Activated CD8-positive, alpha-beta memory T cell treated with anti-CD3 and anti-CD28 coated beads, Interleukin-2, amount 50 U/mL, for 4 hours (primary cell): ENCODE measurements around the gene TMEM43.
A peak's percentile ranks its signal among the peaks of the same experiment; 100 is the strongest.
"Not testable (repeated sequence)": the region's sequence is repeated elsewhere in the genome, so short reads cannot be mapped to it uniquely, and the experiment has no call there.

ENCODE experiments used
- DNase-seq: peaks from one replicate; pipeline ENCODE4 v3.0.0-alpha.2; 2020

TMEM43 gene, protein sequence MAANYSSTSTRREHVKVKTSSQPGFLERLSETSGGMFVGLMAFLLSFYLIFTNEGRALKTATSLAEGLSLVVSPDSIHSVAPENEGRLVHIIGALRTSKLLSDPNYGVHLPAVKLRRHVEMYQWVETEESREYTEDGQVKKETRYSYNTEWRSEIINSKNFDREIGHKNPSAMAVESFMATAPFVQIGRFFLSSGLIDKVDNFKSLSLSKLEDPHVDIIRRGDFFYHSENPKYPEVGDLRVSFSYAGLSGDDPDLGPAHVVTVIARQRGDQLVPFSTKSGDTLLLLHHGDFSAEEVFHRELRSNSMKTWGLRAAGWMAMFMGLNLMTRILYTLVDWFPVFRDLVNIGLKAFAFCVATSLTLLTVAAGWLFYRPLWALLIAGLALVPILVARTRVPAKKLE

DNA sequence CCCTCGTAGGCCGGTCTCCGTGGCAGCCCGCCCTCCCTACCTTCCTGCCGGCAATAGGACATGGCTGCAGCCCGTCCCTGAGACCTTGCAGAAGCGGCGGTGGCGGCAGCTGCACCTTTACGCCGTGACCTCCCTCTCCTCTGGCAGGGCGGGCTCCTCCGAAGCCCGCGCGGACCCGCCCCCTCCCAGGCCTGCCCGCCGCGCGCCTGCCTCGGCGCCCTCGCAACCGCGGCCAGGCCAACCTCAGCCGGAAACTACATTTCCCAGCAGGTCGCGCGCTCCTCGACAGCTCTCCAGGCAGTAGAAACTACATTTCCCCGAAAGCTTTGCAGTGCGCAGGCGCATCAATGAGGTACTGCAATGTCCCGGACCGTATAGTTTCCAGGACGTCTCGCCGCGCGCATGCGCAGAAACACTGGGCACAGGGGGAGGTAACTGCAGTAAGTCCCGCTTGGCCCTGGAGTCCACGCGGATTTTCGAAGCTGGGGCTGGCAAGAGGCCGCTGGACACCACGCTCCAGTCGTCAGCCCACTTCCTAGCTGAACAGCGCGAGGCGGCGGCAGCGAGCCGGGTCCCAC is at the start of gene TMEM43, which contains the start of gene CHCHD4:
Gene TMEM43, plus strand, starts transcription at position 438 of the 578 bp plus-strand sequence. CDS start 142 bp downstream, outside the sequence.
Gene CHCHD4, minus strand, starts transcription at position 256 of the 578 bp plus-strand sequence. Its CDS starts 194 bp downstream, at position 62.
- DNase-seq: peak; percentile 98

DNA sequence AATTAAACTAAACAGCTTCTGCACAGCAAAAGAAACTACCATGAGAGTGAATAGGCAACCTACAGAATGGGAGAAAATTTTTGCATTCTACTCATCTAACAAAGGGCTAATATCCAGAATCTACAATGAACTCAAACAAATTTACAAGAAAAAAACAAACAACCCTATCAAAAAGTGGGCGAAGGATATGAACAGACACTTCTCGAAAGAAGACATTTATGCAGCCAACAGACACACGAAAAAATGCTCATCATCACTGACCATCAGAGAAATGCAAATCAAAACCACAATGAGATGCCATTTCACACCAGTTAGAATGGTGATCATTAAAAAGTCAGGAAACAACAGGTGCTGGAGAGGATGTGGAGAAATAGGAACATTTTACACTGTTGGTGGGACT is 49.6 kb upstream of the TMEM43 start:
- not testable (repeated sequence) for DNase-seq

GRCh38 chr3:14077310-14077709 is 47.5 kb upstream of the TMEM43 start:
- no peak for DNase-seq

DNA sequence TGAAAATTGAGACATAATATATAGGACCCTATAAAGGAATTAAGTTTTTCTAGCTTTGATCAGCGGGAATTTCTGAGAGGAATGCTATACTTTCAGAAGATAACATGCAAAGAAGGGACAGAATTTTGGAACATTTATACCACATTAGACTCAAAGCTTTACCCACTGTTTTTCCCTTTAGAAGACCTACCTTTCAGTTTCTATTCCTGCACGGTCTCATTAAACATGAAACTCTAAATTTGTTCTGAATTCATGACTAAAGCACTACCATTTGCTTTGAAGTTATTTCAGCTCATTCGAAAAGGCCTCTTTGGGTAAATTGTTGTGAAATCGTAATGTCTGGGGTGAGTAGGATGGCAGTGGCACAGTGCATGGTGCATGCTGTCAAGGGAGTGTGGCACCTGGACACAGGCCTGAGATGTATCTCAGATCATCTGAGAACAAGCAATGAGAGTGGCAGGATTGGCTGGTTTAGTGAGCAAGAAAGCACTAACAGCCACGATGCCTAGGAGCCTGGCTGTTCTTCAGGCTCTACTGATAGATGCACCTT is 42.7 kb upstream of the TMEM43 start:
- DNase-seq: no peak

DNA sequence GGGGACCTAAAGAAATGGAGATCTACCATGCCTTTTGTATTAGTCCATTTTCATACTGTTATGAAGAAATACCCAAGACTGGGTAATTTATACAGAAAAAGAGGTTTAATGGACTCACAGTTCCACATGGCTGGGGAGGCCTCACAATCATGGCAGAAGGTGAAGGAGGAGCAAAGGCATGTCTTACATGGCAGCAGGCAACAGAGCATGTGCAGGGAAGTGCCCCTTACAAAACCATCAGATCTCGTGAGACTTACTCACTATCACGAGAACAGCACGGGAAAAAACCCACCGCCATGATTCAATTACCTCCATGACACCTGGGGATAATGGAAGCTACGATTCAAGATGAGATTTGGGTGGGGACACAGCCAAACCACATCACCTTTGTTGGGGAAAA is 37.4 kb upstream of the TMEM43 start:
- not testable (repeated sequence) for DNase-seq

- not testable (repeated sequence) for DNase-seq
Observed at GRCh38 chr3:14091959-14092358, 32.9 kb upstream of the TMEM43 start.

DNA sequence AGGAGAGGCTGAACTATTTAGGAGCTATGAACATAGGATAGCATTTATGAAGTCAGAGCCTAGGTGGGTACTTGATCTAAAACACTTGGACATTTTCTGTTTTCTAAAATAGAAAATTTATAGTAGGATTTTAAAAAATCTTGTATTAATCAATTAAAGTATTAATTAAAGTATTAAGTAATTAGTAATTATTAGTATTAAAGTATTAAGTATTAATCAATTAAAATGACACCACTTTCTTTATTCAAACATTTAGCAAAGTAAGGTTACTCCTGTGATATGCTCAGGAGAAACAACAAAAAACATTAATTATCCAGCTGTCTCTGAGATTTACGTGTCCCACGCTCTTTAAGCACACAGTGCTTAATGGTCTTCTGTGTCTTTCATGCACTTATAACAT is 32.4 kb upstream of the TMEM43 start:
- no peak for DNase-seq

GRCh38 chr3:14093831-14094230 is 31.0 kb upstream of the TMEM43 start:
- no peak for DNase-seq

- no peak for DNase-seq
Observed at GRCh38 chr3:14096742-14097141, 28.1 kb upstream of the TMEM43 start.

GRCh38 chr3:14097616-14098391 is 27.0 kb upstream of the TMEM43 start:
- DNase-seq: no peak

DNA sequence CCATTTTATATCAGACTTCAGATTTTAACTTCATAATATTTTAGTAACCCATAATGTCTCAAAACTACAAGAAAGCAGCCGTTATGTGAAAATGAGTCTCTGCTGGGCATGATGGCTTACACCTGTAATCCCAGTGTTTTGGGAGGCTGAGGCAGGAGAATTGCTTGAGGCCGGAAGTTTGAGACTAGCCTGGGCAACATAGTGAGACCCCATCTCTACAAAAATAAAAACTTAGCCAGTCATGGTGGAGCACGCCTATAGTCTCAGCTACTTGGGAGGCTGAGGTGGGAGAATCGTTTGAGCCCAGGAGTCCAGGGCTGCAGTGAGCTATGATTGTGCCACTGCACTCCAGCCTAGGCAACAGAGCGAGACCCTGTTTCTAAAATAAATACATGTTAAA is 15.0 kb upstream of the TMEM43 start:
- not testable (repeated sequence) for DNase-seq

GRCh38 chr3:14110699-14111098 is 14.2 kb upstream of the TMEM43 start:
- no peak for DNase-seq

- no peak for DNase-seq
Observed at GRCh38 chr3:14113965-14114635, 10.8 kb upstream of the TMEM43 start.

- no peak for DNase-seq
Observed at GRCh38 chr3:14117468-14118399, 7.1 kb upstream of the TMEM43 start.

GRCh38 chr3:14118400-14119381 is 6.2 kb upstream of the TMEM43 start:
- DNase-seq: no peak

DNA sequence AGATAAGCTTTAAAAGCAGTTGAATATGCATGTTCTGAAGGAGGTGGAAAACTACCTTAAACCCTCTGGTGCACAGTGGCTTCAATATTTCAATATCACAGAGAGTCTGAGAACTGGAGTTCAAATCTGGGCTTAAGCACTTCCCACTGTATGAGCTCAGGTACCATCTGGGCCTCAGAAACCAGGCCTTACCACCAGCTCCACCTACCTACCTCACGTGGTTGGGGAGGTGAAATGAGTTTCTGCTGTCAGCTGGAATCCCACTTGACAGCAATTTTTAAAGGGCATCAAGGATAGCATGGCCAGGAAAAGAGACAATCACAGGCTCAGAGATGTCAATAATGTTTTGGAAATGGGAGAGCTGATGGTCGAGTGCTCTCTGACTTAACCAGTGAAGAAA is 5.2 kb upstream of the TMEM43 start:
- no peak for DNase-seq

GRCh38 chr3:14120111-14120920 is 4.5 kb upstream of the TMEM43 start:
- no peak for DNase-seq

GRCh38 chr3:14120921-14121448 is 3.9 kb upstream of the TMEM43 start:
- not testable (repeated sequence) for DNase-seq

DNA sequence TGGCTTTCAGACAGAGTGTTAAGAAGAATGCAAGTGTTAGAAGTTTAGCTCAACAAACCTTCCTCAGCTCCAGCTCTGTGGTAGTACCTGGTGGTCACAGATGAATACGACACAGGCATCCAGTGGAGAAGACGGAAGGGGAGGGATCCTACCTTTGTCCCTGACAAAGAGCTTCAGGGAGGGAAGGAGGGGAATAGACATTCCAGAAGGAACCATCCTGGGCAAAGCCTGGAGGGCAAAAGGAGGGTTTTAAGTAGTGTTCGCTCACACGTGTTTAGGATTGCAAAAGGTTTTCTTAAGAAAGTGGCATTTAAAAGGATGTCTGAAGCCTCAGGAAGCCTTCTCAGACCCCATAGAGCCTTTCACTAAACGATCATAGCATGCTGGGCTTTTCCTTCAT is 3.0 kb upstream of the TMEM43 start:
- no peak for DNase-seq
